IMR-90 (cell line): ENCODE results near the gene CENPN. TPM values are rescaled to one million over a fixed set of nuclear protein-coding genes. Genes with fewer than 3 reads are reported as not detected.

ENCODE experiments used
- ATAC-seq: fragments of 200-7000 bp; cut with Tn5 transposase; 2 replicates; pipeline ENCODE4 v1.9.1; 2020; ENCODE audit warnings: low read depth, mild to moderate bottlenecking, moderate library complexity
- BruUV-seq: library from RNA; stranded (reverse); fragments of 400-500 nt; replicated peaks from 2 replicates; lab custom pipeline; 2021; lab: Mats Ljungman, UMichigan
- CTCF ChIA-PET: fragments of 300-600 bp; formaldehyde crosslinking; extraction: SDS; loops from one replicate; lab custom pipeline; 2021; ENCODE audit warnings: antibody characterized with exemption; lab: Yijun Ruan, JAX
- POLR2A ChIA-PET: fragments of 300-600 bp; sonication (Branson Sonifier 250); formaldehyde crosslinking; loops from one replicate; lab custom pipeline; 2022; ENCODE audit warnings: antibody characterized with exemption; ENCODE audit not compliant: unreplicated experiment; lab: Charles Lee
- DNase-seq: peaks from one replicate; pipeline ENCODE4 v3.0.0; 2013
- H2AFZ ChIP-seq: replicated peaks from 2 replicates; pipeline ENCODE3; 2013; ENCODE audit warnings: low read length, mild to moderate bottlenecking; ENCODE audit not compliant: poor library complexity
- H2AK5ac ChIP-seq: 2 replicates; pipeline ENCODE4 v1.6.1; 2013; ENCODE audit warnings: low read depth, low read length, inconsistent platforms
- H2AK9ac ChIP-seq: replicated peaks from 2 replicates; pipeline ENCODE3; 2013; ENCODE audit warnings: mild to moderate bottlenecking, low read depth, low read length, moderate library complexity; ENCODE audit not compliant: poor library complexity
- H2BK120ac ChIP-seq: 2 replicates; pipeline ENCODE4 v1.6.1; 2013; ENCODE audit warnings: low read depth, low read length, inconsistent platforms
- H2BK15ac ChIP-seq: 3 replicates; pipeline ENCODE4 v1.6.1; 2013; ENCODE audit warnings: low read depth, low read length, inconsistent platforms
- H2BK20ac ChIP-seq: 2 replicates; pipeline ENCODE4 v1.6.1; 2013; ENCODE audit warnings: low read depth, mild to moderate bottlenecking, inconsistent platforms, low read length, moderate library complexity
- H2BK5ac ChIP-seq: 2 replicates; pipeline ENCODE4 v1.6.1; 2013; ENCODE audit warnings: mild to moderate bottlenecking, low read depth, low read length, inconsistent platforms; ENCODE audit not compliant: poor library complexity, severe bottlenecking
- H3K14ac ChIP-seq: replicated peaks from 2 replicates; pipeline ENCODE4 v1.6.1; 2013; ENCODE audit warnings: low read depth, low read length, inconsistent platforms
- H3K18ac ChIP-seq: 2 replicates; pipeline ENCODE4 v1.6.1; 2013; ENCODE audit warnings: low read depth, low read length, control low read depth
- H3K23ac ChIP-seq: 2 replicates; pipeline ENCODE4 v1.6.1; 2013; ENCODE audit warnings: low read depth, low read length, inconsistent platforms
- H3K27ac ChIP-seq: 2 replicates; pipeline ENCODE4 v1.5.1; 2013; ENCODE audit warnings: mild to moderate bottlenecking, control low read depth, low read length; ENCODE audit not compliant: insufficient read depth
- H3K27me3 ChIP-seq: 2 replicates; pipeline ENCODE4 v1.6.1; 2013; ENCODE audit warnings: low read length; ENCODE audit not compliant: control insufficient read depth, insufficient read depth
- H3K36me3 ChIP-seq: 2 replicates; pipeline ENCODE4 v1.6.1; 2013; ENCODE audit warnings: low read length, mixed read lengths; ENCODE audit not compliant: control insufficient read depth, insufficient read depth
- H3K4ac ChIP-seq: 2 replicates; pipeline ENCODE4 v1.6.1; 2013; ENCODE audit warnings: low read depth, low read length, inconsistent platforms
- H3K4me1 ChIP-seq: 2 replicates; pipeline ENCODE4 v1.6.1; 2013; ENCODE audit warnings: low read length, mixed read lengths; ENCODE audit not compliant: control insufficient read depth, insufficient read depth
- H3K4me2 ChIP-seq: 2 replicates; pipeline ENCODE4 v1.6.1; 2013; ENCODE audit warnings: low read depth, mild to moderate bottlenecking, control low read depth, low read length, moderate library complexity
- H3K4me3 ChIP-seq: 2 replicates; pipeline ENCODE4 v1.5.1; 2013; ENCODE audit warnings: low read depth, mild to moderate bottlenecking, control low read depth, low read length, moderate library complexity; ENCODE audit not compliant: insufficient read depth
- H3K56ac ChIP-seq: 2 replicates; pipeline ENCODE4 v1.6.1; 2013; ENCODE audit warnings: low read length, inconsistent platforms; ENCODE audit not compliant: insufficient read depth; ENCODE audit errors: extremely low read depth
- H3K79me1 ChIP-seq, 2 experiments: 2 replicates each; pipeline ENCODE4 v1.6.1; 2013; ENCODE audit warnings: low read length in 2 of 2, inconsistent platforms in 1 of 2, low read depth in 1 of 2
- H3K9ac ChIP-seq: 2 replicates; pipeline ENCODE4 v1.6.1; 2013; ENCODE audit warnings: low read depth, low read length, control low read depth
- H3K9me1 ChIP-seq: 2 replicates; pipeline ENCODE4 v1.6.1; 2013; ENCODE audit warnings: low read length, inconsistent platforms; ENCODE audit not compliant: insufficient read depth
- H3K9me3 ChIP-seq: 2 replicates; pipeline ENCODE4 v1.6.1; 2013; ENCODE audit warnings: low read length; ENCODE audit not compliant: control insufficient read depth, insufficient read depth
- H4K20me1 ChIP-seq: 2 replicates; pipeline ENCODE4 v1.6.1; 2013; ENCODE audit warnings: low read length, inconsistent platforms; ENCODE audit not compliant: insufficient read depth
- H4K5ac ChIP-seq: 2 replicates; pipeline ENCODE4 v1.6.1; 2013; ENCODE audit warnings: mild to moderate bottlenecking, low read depth, low read length, control low read depth
- H4K8ac ChIP-seq, 2 experiments: 2 replicates each; pipeline ENCODE4 v1.6.1; 2013; ENCODE audit warnings: low read depth in 2 of 2, low read length in 2 of 2, control low read depth in 1 of 2, inconsistent platforms in 1 of 2
- H4K91ac ChIP-seq: 2 replicates; pipeline ENCODE4 v1.6.1; 2013; ENCODE audit warnings: low read depth, low read length, inconsistent platforms; ENCODE audit not compliant: insufficient read depth
- BHLHE40 ChIP-seq: fragments of 150-350 bp; IDR thresholded peaks from 2 replicates; pipeline ENCODE4 v1.6.1; 2016; ENCODE audit warnings: mild to moderate bottlenecking, low read depth, low read length
- MXI1 ChIP-seq: IDR thresholded peaks from 2 replicates; pipeline ENCODE4 v1.6.1; 2012; ENCODE audit warnings: low read depth, mild to moderate bottlenecking, low read length, moderate library complexity, borderline replicate concordance
- NFE2L2 ChIP-seq: fragments of 150-350 bp; IDR thresholded peaks from 2 replicates; pipeline ENCODE4 v1.6.1; 2016; ENCODE audit warnings: low read depth, mild to moderate bottlenecking, low read length
- POLR2A ChIP-seq: IDR thresholded peaks from 2 replicates; pipeline ENCODE4 v1.6.1; 2012; ENCODE audit warnings: mild to moderate bottlenecking, low read depth, low read length
- RCOR1 ChIP-seq: IDR thresholded peaks from 2 replicates; pipeline ENCODE4 v1.6.1; 2012; ENCODE audit warnings: mild to moderate bottlenecking, low read length, improper control_type of control experiment; ENCODE audit not compliant: insufficient replicate concordance
- RFX5 ChIP-seq: IDR thresholded peaks from 2 replicates; pipeline ENCODE4 v1.8.0; 2012; ENCODE audit warnings: low read depth, mild to moderate bottlenecking, low read length, moderate library complexity
- USF2 ChIP-seq: fragments of 150-350 bp; IDR thresholded peaks from 2 replicates; pipeline ENCODE4 v1.6.1; 2017; ENCODE audit warnings: mild to moderate bottlenecking, antibody characterized with exemption, low read length, low read depth
- WGBS, 2 experiments: methylation state at CpG; one replicate each; pipeline versions ENCODE4 v1.1.5 to v1.1.7; 2013; ENCODE audit warnings: missing lambda C conversion rate in 2 of 2; ENCODE audit not compliant: insufficient read length in 1 of 2; ENCODE audit errors: extremely low coverage in 2 of 2; 5-methylcytosine and 5-hydroxymethylcytosine counted together
- dilution Hi-C: fragments of 300-500 bp; cut with HindIII; formaldehyde crosslinking; loops from one replicate; pipeline ENCODE4 v1.14.3; 2018; ENCODE audit warnings: low sequenced_read_pairs; ENCODE audit not compliant: unreplicated experiment
- in situ Hi-C: fragments of 300-500 bp; cut with MboI; formaldehyde crosslinking; loops from 3 replicates; pipeline ENCODE4 v1.14.3; 2019; ENCODE audit warnings: low sequenced_read_pairs, inconsistent platforms, mixed read lengths
- intact Hi-C: fragments of 100-400 bp; cut with micrococcal nuclease; formaldehyde crosslinking; loops from 2 replicates; pipeline ENCODE4 v1.10.0; 2022
- polyA plus RNA-seq, 3 experiments: library from polyadenylated mRNA; depleted of rRNA; stranded (reverse); fragments of >200 nt; gene quantifications; 2 replicates each; pipeline ENCODE4 v1.2.3, GENCODE V29; 2012; ENCODE audit warnings: low replicate concordance in 1 of 3
- total RNA-seq: library from RNA; depleted of rRNA; stranded (reverse); fragments of >200 nt; gene quantifications from 2 replicates; pipeline ENCODE4 v1.2.3, GENCODE V29; 2012
- TF ChIP-seq, protein P1 (sequence below): conservative IDR thresholded peaks from 2 replicates; pipeline ENCODE4 v1.5.1; 2012; ENCODE audit warnings: mild to moderate bottlenecking, low read depth, low read length, improper control_type of control experiment
- TF ChIP-seq, protein P2 (sequence below): fragments of 150-350 bp; IDR thresholded peaks from 2 replicates; pipeline ENCODE4 v1.6.1; 2016; ENCODE audit warnings: low read depth, mild to moderate bottlenecking, low read length, moderate library complexity, borderline replicate concordance

CENPN gene
- total and polyA plus RNA-seq, 2 of the 4 experiments (the other 2 are of a cell fraction): 20.5 to 22.8 TPM

GRCh38 chr16:81067166-81067565 is 60.2 kb downstream of the CENPN start:
- TF ChIP-seq MXI1 (no peak), RCOR1 (no peak), RFX5 (no peak), BHLHE40 (no peak), USF2 (no peak), NFE2L2 (no peak), POLR2A (no peak)
- TF ChIP-seq, protein P1, sequence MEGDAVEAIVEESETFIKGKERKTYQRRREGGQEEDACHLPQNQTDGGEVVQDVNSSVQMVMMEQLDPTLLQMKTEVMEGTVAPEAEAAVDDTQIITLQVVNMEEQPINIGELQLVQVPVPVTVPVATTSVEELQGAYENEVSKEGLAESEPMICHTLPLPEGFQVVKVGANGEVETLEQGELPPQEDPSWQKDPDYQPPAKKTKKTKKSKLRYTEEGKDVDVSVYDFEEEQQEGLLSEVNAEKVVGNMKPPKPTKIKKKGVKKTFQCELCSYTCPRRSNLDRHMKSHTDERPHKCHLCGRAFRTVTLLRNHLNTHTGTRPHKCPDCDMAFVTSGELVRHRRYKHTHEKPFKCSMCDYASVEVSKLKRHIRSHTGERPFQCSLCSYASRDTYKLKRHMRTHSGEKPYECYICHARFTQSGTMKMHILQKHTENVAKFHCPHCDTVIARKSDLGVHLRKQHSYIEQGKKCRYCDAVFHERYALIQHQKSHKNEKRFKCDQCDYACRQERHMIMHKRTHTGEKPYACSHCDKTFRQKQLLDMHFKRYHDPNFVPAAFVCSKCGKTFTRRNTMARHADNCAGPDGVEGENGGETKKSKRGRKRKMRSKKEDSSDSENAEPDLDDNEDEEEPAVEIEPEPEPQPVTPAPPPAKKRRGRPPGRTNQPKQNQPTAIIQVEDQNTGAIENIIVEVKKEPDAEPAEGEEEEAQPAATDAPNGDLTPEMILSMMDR: no peak
- TF ChIP-seq, protein P2, sequence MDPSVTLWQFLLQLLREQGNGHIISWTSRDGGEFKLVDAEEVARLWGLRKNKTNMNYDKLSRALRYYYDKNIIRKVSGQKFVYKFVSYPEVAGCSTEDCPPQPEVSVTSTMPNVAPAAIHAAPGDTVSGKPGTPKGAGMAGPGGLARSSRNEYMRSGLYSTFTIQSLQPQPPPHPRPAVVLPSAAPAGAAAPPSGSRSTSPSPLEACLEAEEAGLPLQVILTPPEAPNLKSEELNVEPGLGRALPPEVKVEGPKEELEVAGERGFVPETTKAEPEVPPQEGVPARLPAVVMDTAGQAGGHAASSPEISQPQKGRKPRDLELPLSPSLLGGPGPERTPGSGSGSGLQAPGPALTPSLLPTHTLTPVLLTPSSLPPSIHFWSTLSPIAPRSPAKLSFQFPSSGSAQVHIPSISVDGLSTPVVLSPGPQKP: no peak
- Histone ChIP-seq H4K20me1 (no peaks in the 10 kb centered on the region), H2AFZ (no peak overlapping the region), H2AK5ac (no peak overlapping the region), H3K9ac (no peak overlapping the region), H2BK5ac (no peak overlapping the region), H3K79me1 (no peaks in the 10 kb centered on the region), H3K14ac (no peak overlapping the region), H4K91ac (no peak overlapping the region), H3K4me2 (no peak overlapping the region), H3K56ac (no peak overlapping the region), H2BK120ac (no peak overlapping the region), H4K8ac (no peak overlapping the region), H3K23ac (no peak overlapping the region), H3K4ac (no peak overlapping the region), H3K9me3 (no peaks in the 10 kb centered on the region), H4K5ac (no peak overlapping the region), H3K36me3 (no peaks in the 10 kb centered on the region), H3K4me3 (no peak overlapping the region), H3K27me3 (no peaks in the 10 kb centered on the region), H3K4me1 (no peaks in the 10 kb centered on the region), H3K18ac (no peak overlapping the region), H2BK15ac (no peak overlapping the region), H2AK9ac (no peak overlapping the region), H3K9me1 (0 out of 2 replicates have a peak, but pooled peaks cover 3% of the 10 kb centered on the region), H3K27ac (no peak overlapping the region), H2BK20ac (no peak overlapping the region)
- intact Hi-C loops (no loop called here), dilution Hi-C loops (no loop called here), in situ Hi-C loops (no loop called here)
- DNase-seq (no peak), ATAC-seq (no peak)
- no TSS peak for BruUV-seq
- ChIA-PET CTCF (no interaction called here), POLR2A (no interaction called here)
- WGBS, 2 experiments: no CpG with 5 or more reads among the region's 1 CpG
